Measurements from ENCODE around the gene FHL2.

Gene FHL2

GRCh38 chr2:105395691-105396090, 3.2 kb downstream of the FHL2 start:
- Histone ChIP-seq H4K20me1 (ENCODE audit: insufficient read depth, low read length) (no peaks in the 10 kb centered on the region), H3K4me3 (ENCODE audit: low read length) (no peak overlapping the region)

GRCh38 chr2:105394951-105395611, 3.8 kb downstream of the FHL2 start:
- Histone ChIP-seq H3K4me1 (ENCODE audit: low read length) (peaks cover 3% of the 10 kb centered on the region; the same call in 1 of the 2 replicates), H3K4me2 (ENCODE audit: low read depth, low read length) (no peak overlapping the region), H3K9me3 (replicated peaks; ENCODE audit: insufficient read depth, low read length) (no peaks in the 10 kb centered on the region), H3K36me3 (replicated peaks; ENCODE audit: insufficient read depth, low read length) (no peaks in the 10 kb centered on the region), H3K9me2 (replicated peaks; ENCODE audit: insufficient read depth, low read length) (no peaks in the 10 kb centered on the region), H3K4me3 (ENCODE audit: low read length) (no peak overlapping the region), H2AFZ (ENCODE audit: low read length) (no peak overlapping the region), H3K9ac (ENCODE audit: low read length) (no peak overlapping the region), H4K20me1 (ENCODE audit: insufficient read depth, low read length) (no peaks in the 10 kb centered on the region), H3K79me2 (ENCODE audit: low read length) (no peaks in the 10 kb centered on the region), H3K27ac (ENCODE audit: low read length) (no peak overlapping the region), H3F3A (ENCODE audit: insufficient read depth, low read length) (no peaks in the 10 kb centered on the region), H3K27me3 (replicated peaks; ENCODE audit: insufficient read depth, low read length) (no peaks in the 10 kb centered on the region)
- TF ChIP-seq CTCF (IDR thresholded peaks at IDR 0.05; ENCODE audit: low read length) (no peak), EZH2 (optimal IDR thresholded peaks at IDR 0.05; ENCODE audit: low read depth, low read length) (no peak), EZH2phosphoT487 (IDR thresholded peaks at IDR 0.05; ENCODE audit: low read length) (no peak)
- DNase-seq = no peak

More at GRCh38 chr2:105395691-105396090, 3.2 kb downstream of the FHL2 start:
- H3K4me2 ChIP-seq (ENCODE audit: low read depth, low read length) = no peak overlapping the region
- no peak overlapping the region for H3K9ac ChIP-seq (ENCODE audit: low read length)
- no peak overlapping the region for H2AFZ ChIP-seq (ENCODE audit: low read length)
- no peaks in the 10 kb centered on the region for H3K27me3 ChIP-seq (replicated peaks; ENCODE audit: insufficient read depth, low read length)
- no peaks in the 10 kb centered on the region for H3K9me2 ChIP-seq (replicated peaks; ENCODE audit: insufficient read depth, low read length)
- H3K27ac ChIP-seq (ENCODE audit: low read length) = no peak overlapping the region
- H3F3A ChIP-seq (ENCODE audit: insufficient read depth, low read length) = no peaks in the 10 kb centered on the region
- DNase-seq = no peak
- no peak for TF ChIP-seq EZH2phosphoT487 (IDR thresholded peaks at IDR 0.05; ENCODE audit: low read length)
- H3K9me3 ChIP-seq (replicated peaks; ENCODE audit: insufficient read depth, low read length) = no peaks in the 10 kb centered on the region
- H3K36me3 ChIP-seq (replicated peaks; ENCODE audit: insufficient read depth, low read length) = no peaks in the 10 kb centered on the region
- no peaks in the 10 kb centered on the region for H3K79me2 ChIP-seq (ENCODE audit: low read length)
- H3K4me1 ChIP-seq (ENCODE audit: low read length) = peaks cover 3% of the 10 kb centered on the region; the same call in 1 of the 2 replicates

- no peak overlapping the region for H3K9ac ChIP-seq (ENCODE audit: low read length)
- no peaks in the 10 kb centered on the region for H3K36me3 ChIP-seq (replicated peaks; ENCODE audit: insufficient read depth, low read length)
- no peaks in the 10 kb centered on the region for H3K4me1 ChIP-seq (ENCODE audit: low read length)
- H3K9me3 ChIP-seq (replicated peaks; ENCODE audit: insufficient read depth, low read length) = no peaks in the 10 kb centered on the region
- H3K27ac ChIP-seq (ENCODE audit: low read length) = no peak overlapping the region
- H3K27me3 ChIP-seq (replicated peaks; ENCODE audit: insufficient read depth, low read length) = no peaks in the 10 kb centered on the region
- TF ChIP-seq EZH2phosphoT487 (IDR thresholded peaks at IDR 0.05; ENCODE audit: low read length) (no peak), EZH2 (optimal IDR thresholded peaks at IDR 0.05; ENCODE audit: low read depth, low read length) (no peak), CTCF (IDR thresholded peaks at IDR 0.05; ENCODE audit: low read length) (no peak)
- no peaks in the 10 kb centered on the region for H3F3A ChIP-seq (ENCODE audit: insufficient read depth, low read length)
- no peak overlapping the region for H2AFZ ChIP-seq (ENCODE audit: low read length)
- H3K79me2 ChIP-seq (ENCODE audit: low read length) = no peaks in the 10 kb centered on the region
- DNase-seq = no peak
- H3K9me2 ChIP-seq (replicated peaks; ENCODE audit: insufficient read depth, low read length) = no peaks in the 10 kb centered on the region
- H3K4me3 ChIP-seq (ENCODE audit: low read length) = no peak overlapping the region
- no peaks in the 10 kb centered on the region for H4K20me1 ChIP-seq (ENCODE audit: insufficient read depth, low read length)
- no peak overlapping the region for H3K4me2 ChIP-seq (ENCODE audit: low read depth, low read length)
Measured at GRCh38 chr2:105393373-105394055, 5.3 kb downstream of the FHL2 start.

Data from MM.1S (cell line).